ENCODE results near the gene GALP.
"Not testable (repeated sequence)": the region's sequence is repeated elsewhere in the genome, so short reads cannot be mapped to it uniquely, and the experiment has no call there.

The GALP gene

DNA sequence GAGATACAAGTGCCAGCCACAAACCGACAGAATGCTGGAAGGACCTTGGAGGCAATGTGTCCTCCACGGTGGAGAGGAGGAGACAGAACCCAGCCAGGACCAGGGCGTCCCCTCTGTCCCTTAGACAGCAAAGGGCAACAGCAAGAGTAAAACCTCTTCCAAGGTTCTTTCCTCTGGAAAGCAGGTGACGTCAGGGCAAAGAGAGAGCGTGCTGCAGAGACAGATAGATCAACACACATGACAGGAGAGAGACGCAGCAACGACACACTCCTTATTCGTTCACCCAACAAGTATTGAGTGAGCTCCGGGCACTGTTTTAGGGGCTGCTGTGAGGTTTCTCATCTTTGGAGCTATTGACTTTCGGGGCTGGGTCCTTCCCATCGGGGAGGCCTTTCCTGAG, 1.3 kb upstream of the GALP start:
- H3K4me3 ChIP-seq (ENCODE audit: low read depth, low read length): no peak overlapping the region
- no peak for DNase-seq (ENCODE audit: low read depth, low spot score)
- POLR2A ChIA-PET: no interaction called here
- TF ChIP-seq CTCF (IDR thresholded peaks at IDR 0.05; ENCODE audit: insufficient read depth, low read length, missing control alignments): no peak
- CTCF ChIA-PET: interaction anchor here (11.0 kb wide), 1 partner anchor 96 kb away, joined by 202 read pairs; no protein-coding TSS in a partner anchor

DNA sequence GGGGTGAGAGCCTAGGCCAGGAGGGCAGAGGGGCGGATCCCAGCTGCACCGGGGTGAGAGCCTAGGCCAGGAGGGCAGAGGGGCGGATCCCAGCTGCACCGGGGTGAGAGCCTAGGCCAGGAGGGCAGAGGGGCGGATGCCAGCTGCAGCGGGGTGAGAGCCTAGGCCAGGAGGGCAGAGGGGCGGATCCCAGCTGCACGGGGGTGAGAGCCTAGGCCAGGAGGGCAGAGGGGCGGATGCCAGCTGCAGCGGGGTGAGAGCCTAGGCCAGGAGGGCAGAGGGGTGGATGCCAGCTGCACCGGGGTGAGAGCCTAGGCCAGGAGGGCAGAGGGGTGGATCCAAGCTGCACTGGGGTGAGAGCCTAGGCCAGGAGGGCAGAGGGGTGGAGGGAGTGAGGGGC, 502 bp downstream of the GALP start:
- POLR2A ChIA-PET; DNase-seq (ENCODE audit: low read depth, low spot score); H3K4me3 ChIP-seq (ENCODE audit: low read depth, low read length): not testable (repeated sequence)
- CTCF ChIA-PET: interaction anchor here (11.0 kb wide), 1 partner anchor 98 kb away, joined by 202 read pairs; no protein-coding TSS in a partner anchor

GRCh38 chr19:56176881-56177280, 1.1 kb downstream of the GALP start:
- POLR2A ChIA-PET: no interaction called here
- no peak for DNase-seq (ENCODE audit: low read depth, low spot score)
- CTCF ChIA-PET: no interaction called here
- H3K4me3 ChIP-seq (ENCODE audit: low read depth, low read length): no peak overlapping the region
- TF ChIP-seq CTCF (IDR thresholded peaks at IDR 0.05; ENCODE audit: insufficient read depth, low read length, missing control alignments): no peak

DNA sequence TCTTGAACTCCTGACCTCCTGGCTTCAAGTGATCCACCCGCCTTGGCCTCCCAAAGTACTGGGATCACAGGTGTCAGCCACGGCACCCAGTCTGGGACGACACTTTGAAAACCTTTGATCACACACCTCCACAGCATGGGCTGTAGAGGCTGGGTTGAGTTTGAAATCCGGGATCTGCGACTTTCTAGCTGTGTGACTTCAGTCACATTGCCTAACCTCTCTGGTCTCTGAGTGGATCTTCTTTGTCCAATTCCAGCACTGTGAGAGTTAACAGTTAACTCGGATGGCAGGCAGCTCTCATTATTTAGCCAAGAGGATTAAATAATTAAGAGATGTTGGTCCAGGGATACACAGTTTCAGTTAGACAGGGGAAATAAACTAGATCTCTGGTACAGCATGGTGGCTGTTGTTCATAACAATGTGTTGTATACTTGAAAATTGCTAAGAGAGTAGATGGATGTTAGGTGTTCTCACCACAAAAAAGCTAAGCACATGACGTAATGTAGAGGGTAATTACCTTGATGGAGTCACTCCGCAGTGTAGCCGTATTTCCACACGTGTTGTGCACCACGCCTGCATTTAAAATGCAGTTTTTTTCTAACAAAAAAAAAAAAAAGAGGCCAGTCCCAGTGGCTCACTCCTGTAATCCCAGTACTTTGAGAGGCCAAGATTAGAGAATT, 1.9 kb downstream of the GALP start:
- no peak overlapping the region for H3K4me3 ChIP-seq (ENCODE audit: low read depth, low read length)
- no peak for TF ChIP-seq CTCF (IDR thresholded peaks at IDR 0.05; ENCODE audit: insufficient read depth, low read length, missing control alignments)
- ChIA-PET CTCF (interaction anchor here (1.2 to 2.9 kb wide), 3 partner anchors 76 to 101 kb away, joined by 5 to 15 read pairs (median 5); no protein-coding TSS in a partner anchor), POLR2A (no interaction called here)
- no peak for DNase-seq (ENCODE audit: low read depth, low spot score)

GRCh38 chr19:56189785-56190184, 14.0 kb downstream of the GALP start:
- TF ChIP-seq CTCF (IDR thresholded peaks at IDR 0.05; ENCODE audit: insufficient read depth, low read length, missing control alignments): no peak
- DNase-seq (ENCODE audit: low read depth, low spot score): no peak
- POLR2A ChIA-PET: no interaction called here
- CTCF ChIA-PET: interaction anchor here (1.9 kb wide), 1 partner anchor 113 kb away, joined by 4 read pairs; no protein-coding TSS in a partner anchor
- no peak overlapping the region for H3K4me3 ChIP-seq (ENCODE audit: low read depth, low read length)

DNA sequence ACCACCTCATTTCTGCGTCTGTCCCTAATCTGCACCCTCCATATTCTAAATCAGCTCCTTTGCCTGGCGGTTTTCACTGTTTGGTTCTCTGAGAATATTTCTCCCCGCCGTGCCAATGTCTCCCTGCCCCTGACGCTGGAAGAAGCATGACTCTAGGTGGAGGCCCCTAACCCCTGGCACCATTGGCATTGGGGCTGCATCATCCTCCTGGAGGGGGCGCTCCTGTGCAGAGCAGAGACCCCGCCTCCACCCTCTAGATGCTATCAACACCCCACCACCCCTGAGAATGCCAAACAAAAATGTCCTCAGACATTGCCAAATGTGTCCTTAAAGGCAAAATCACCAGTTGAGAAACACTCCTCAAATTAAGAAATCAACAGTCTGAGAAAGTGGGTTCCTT, 15.3 kb downstream of the GALP start:
- TF ChIP-seq CTCF (IDR thresholded peaks at IDR 0.05; ENCODE audit: insufficient read depth, low read length, missing control alignments): no peak
- no peak for DNase-seq (ENCODE audit: low read depth, low spot score)
- ChIA-PET POLR2A (no interaction called here), CTCF (no interaction called here)
- H3K4me3 ChIP-seq (ENCODE audit: low read depth, low read length): no peak overlapping the region

- ChIA-PET CTCF (no interaction called here), POLR2A (no interaction called here)
- no peak overlapping the region for H3K4me3 ChIP-seq (ENCODE audit: low read depth, low read length)
- no peak for TF ChIP-seq CTCF (IDR thresholded peaks at IDR 0.05; ENCODE audit: insufficient read depth, low read length, missing control alignments)
- DNase-seq (ENCODE audit: low read depth, low spot score): no peak
Measured at GRCh38 chr19:56191711-56192110, 15.9 kb downstream of the GALP start.
